ENCODE results near the gene TSC22D1.
"Not testable (repeated sequence)": the region's sequence is repeated elsewhere in the genome, so short reads cannot be mapped to it uniquely, and the experiment has no call there.

TSC22D1 gene

GRCh38 chr13:44575741-44576350 lies at the start of gene TSC22D1:
TSC22D1 (minus strand) TSS chr13:44576330; CDS start chr13:44576074, 256 bp downstream.
- Mint-ChIP-seq H3K27ac (peak within 1 kb of the TSS; percentile 87), H3K4me1 (ENCODE audit: low read depth) (peaks cover 52% of the 10 kb centered on the region), H3K4me3 (peak within 1 kb of the TSS; percentile 92), H3K9me3 (ENCODE audit: low read depth) (no peaks in the 10 kb centered on the region), H3K27me3 (no peaks in the 10 kb centered on the region), H3K36me3 (peaks cover 2% of the 10 kb centered on the region)

GRCh38 chr13:44622708-44623107 lies 46.6 kb upstream of the TSC22D1 start:
- H3K4me1 Mint-ChIP-seq (ENCODE audit: low read depth) = no peaks in the 10 kb centered on the region
- no peak overlapping the region for H3K4me3 Mint-ChIP-seq
- H3K27ac Mint-ChIP-seq = no peak overlapping the region
- no peaks in the 10 kb centered on the region for H3K9me3 Mint-ChIP-seq (ENCODE audit: low read depth)
- H3K36me3 Mint-ChIP-seq = no peaks in the 10 kb centered on the region
- H3K27me3 Mint-ChIP-seq = peaks cover 11% of the 10 kb centered on the region

- H3K27me3 Mint-ChIP-seq = peaks cover 10% of the 10 kb centered on the region
- H3K27ac Mint-ChIP-seq = no peak overlapping the region
- H3K4me3 Mint-ChIP-seq = no peak overlapping the region
Measured at GRCh38 chr13:44622261-44622660, 46.1 kb upstream of the TSC22D1 start.

DNA sequence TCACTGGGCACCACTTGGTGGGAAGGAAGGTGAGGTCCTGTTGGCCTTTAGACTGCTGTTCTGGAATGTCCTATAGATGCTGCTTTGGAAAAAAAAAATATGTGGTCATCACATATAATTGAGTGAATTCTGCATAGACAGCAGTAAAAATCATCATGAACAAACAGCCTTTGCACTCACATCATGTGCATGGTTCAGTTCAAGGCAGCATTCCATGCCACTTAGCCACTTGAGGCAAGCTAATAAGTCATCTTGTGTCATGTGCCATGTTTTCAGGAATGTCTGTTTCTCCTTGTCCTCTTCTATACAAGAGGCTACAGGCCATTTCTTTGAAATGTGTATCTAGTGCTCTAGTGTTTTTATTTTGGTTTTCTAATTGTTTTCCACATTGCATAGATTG lies 43.9 kb upstream of the TSC22D1 start:
- Mint-ChIP-seq H3K36me3 (no peaks in the 10 kb centered on the region), H3K4me3 (no peak overlapping the region), H3K27me3 (peaks cover 3% of the 10 kb centered on the region), H3K4me1 (ENCODE audit: low read depth) (no peaks in the 10 kb centered on the region), H3K27ac (no peak overlapping the region), H3K9me3 (ENCODE audit: low read depth) (no peaks in the 10 kb centered on the region)

More at GRCh38 chr13:44622261-44622660, 46.1 kb upstream of the TSC22D1 start:
- no peaks in the 10 kb centered on the region for H3K36me3 Mint-ChIP-seq
- H3K4me1 Mint-ChIP-seq (ENCODE audit: low read depth) = no peaks in the 10 kb centered on the region
- H3K9me3 Mint-ChIP-seq (ENCODE audit: low read depth) = no peaks in the 10 kb centered on the region

GRCh38 chr13:44619651-44620050 lies 43.5 kb upstream of the TSC22D1 start:
- Mint-ChIP-seq H3K9me3 (ENCODE audit: low read depth) (no peaks in the 10 kb centered on the region), H3K27ac (no peak overlapping the region), H3K27me3 (peaks cover 3% of the 10 kb centered on the region), H3K4me1 (ENCODE audit: low read depth) (no peaks in the 10 kb centered on the region), H3K4me3 (no peak overlapping the region), H3K36me3 (no peaks in the 10 kb centered on the region)

DNA sequence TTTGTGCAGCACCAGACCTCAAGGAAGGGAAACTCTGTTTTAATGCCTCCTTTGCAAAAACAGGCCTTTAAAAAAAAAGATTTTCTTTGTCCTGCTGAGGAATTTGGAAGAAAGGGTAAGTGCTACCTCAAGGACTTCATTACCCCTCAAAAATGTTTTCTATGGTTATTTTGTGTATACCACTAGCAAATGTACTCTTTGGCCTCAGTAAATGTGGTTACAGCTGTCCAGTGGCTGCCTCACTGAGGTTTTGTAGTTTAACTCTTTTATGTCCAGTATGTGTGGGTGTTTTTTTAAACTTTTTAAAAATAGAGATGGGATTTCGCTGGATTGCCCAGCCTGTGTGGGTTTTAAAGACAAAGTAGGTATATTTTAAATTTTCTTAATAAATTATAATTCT lies 42.2 kb upstream of the TSC22D1 start:
- no peaks in the 10 kb centered on the region for H3K9me3 Mint-ChIP-seq (ENCODE audit: low read depth)
- H3K27me3 Mint-ChIP-seq = peaks cover 3% of the 10 kb centered on the region
- no peaks in the 10 kb centered on the region for H3K36me3 Mint-ChIP-seq
- H3K4me1 Mint-ChIP-seq (ENCODE audit: low read depth) = no peaks in the 10 kb centered on the region
- H3K4me3 Mint-ChIP-seq = no peak overlapping the region
- no peak overlapping the region for H3K27ac Mint-ChIP-seq

DNA sequence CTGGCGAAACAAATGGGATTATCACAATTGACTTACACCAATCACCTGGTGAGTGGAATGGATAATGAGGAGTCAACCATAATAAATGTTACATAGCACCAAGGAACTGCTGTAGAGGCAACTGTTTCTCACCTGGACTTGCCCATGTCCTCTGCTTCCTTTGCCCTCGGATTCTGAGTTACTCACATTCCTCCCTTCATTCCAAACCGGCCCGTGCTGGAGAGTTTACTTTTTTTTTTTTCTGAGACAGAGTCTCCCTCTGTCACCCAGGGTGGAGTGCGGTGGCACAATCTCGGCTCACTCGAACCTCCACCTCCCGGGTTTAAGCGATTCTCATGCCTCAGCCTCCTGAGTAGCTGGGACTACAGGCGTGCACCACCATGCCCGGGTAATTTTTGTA lies 41.5 kb upstream of the TSC22D1 start:
- no peak overlapping the region for H3K4me3 Mint-ChIP-seq

GRCh38 chr13:44609137-44609536 lies 33.0 kb upstream of the TSC22D1 start:
- peaks cover 8% of the 10 kb centered on the region for H3K27me3 Mint-ChIP-seq
- peaks cover 2% of the 10 kb centered on the region for H3K36me3 Mint-ChIP-seq
- no peaks in the 10 kb centered on the region for H3K4me1 Mint-ChIP-seq (ENCODE audit: low read depth)
- H3K9me3 Mint-ChIP-seq (ENCODE audit: low read depth) = peaks cover 8% of the 10 kb centered on the region
- no peak overlapping the region for H3K4me3 Mint-ChIP-seq
- H3K27ac Mint-ChIP-seq = no peak overlapping the region

More for the DNA sequence above, 41.5 kb upstream of the TSC22D1 start:
- Mint-ChIP-seq H3K27ac (no peak overlapping the region), H3K9me3 (ENCODE audit: low read depth) (no peaks in the 10 kb centered on the region), H3K36me3 (no peaks in the 10 kb centered on the region), H3K4me1 (ENCODE audit: low read depth) (no peaks in the 10 kb centered on the region), H3K27me3 (peaks cover 3% of the 10 kb centered on the region)

GRCh38 chr13:44605721-44606120 lies 29.6 kb upstream of the TSC22D1 start:
- Mint-ChIP-seq H3K27ac (no peak overlapping the region), H3K4me1 (ENCODE audit: low read depth) (no peaks in the 10 kb centered on the region)

GRCh38 chr13:44605275-44605674 lies 29.1 kb upstream of the TSC22D1 start:
- H3K4me1 Mint-ChIP-seq (ENCODE audit: low read depth) = no peaks in the 10 kb centered on the region
- no peak overlapping the region for H3K4me3 Mint-ChIP-seq
- no peak overlapping the region for H3K27ac Mint-ChIP-seq
- H3K9me3 Mint-ChIP-seq (ENCODE audit: low read depth) = peaks cover 4% of the 10 kb centered on the region
- H3K27me3 Mint-ChIP-seq = peaks cover 6% of the 10 kb centered on the region
- no peaks in the 10 kb centered on the region for H3K36me3 Mint-ChIP-seq

More at GRCh38 chr13:44605721-44606120, 29.6 kb upstream of the TSC22D1 start:
- H3K27me3 Mint-ChIP-seq = peaks cover 7% of the 10 kb centered on the region
- H3K4me3 Mint-ChIP-seq = no peak overlapping the region
- H3K36me3 Mint-ChIP-seq = peaks cover 1% of the 10 kb centered on the region
- H3K9me3 Mint-ChIP-seq (ENCODE audit: low read depth) = peaks cover 7% of the 10 kb centered on the region

GRCh38 chr13:44601586-44601985 lies 25.5 kb upstream of the TSC22D1 start:
- Mint-ChIP-seq H3K36me3 (no peaks in the 10 kb centered on the region), H3K4me3 (no peak overlapping the region), H3K4me1 (ENCODE audit: low read depth) (no peaks in the 10 kb centered on the region), H3K9me3 (ENCODE audit: low read depth) (no peaks in the 10 kb centered on the region), H3K27ac (no peak overlapping the region), H3K27me3 (peaks cover 3% of the 10 kb centered on the region)

DNA sequence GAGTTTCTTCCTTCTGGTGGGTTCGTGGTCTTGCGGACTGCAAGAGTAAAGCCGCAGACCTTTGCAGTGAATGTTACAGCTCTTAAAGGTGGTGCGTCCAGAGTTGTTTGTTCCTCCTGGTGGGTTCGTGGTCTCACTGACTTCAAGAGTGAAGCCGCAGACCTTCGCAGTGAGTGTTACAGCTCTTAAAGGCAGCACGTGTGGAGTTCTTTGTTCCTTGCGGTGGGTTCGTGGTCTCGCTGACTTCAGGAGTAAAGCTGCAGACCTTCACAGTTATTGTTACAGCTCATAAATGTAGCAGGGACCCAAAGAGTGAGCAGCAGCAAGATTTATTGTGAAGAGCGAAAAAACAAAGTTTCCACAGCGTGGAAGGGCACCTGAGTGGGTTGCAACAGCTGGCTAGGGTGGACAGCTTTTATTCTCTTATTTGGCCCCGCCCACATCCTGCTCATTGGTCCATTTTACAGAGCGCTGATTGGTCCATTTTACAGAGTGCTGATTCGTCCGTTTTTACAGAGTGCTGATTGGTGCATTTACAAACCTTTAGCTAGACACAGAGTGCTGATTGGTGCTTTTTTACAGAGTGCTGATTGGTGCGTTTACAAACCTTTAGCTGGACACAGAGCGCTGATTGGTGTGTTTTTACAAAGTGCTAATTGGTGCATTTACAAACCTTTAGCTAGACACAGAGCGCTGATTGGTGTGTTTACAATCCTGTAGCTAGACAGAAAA lies 17.9 kb upstream of the TSC22D1 start:
- H3K27me3 Mint-ChIP-seq = peaks cover 17% of the 10 kb centered on the region
- H3K4me3 Mint-ChIP-seq; H3K4me1 Mint-ChIP-seq (ENCODE audit: low read depth); H3K9me3 Mint-ChIP-seq (ENCODE audit: low read depth); H3K36me3 Mint-ChIP-seq; H3K27ac Mint-ChIP-seq: not testable (repeated sequence)

GRCh38 chr13:44592216-44592847 lies 16.2 kb upstream of the TSC22D1 start:
- Mint-ChIP-seq H3K4me1 (ENCODE audit: low read depth) (no peaks in the 10 kb centered on the region), H3K9me3 (ENCODE audit: low read depth) (no peaks in the 10 kb centered on the region), H3K27me3 (peaks cover 17% of the 10 kb centered on the region), H3K27ac (no peak overlapping the region), H3K36me3 (no peaks in the 10 kb centered on the region), H3K4me3 (no peak overlapping the region)

DNA sequence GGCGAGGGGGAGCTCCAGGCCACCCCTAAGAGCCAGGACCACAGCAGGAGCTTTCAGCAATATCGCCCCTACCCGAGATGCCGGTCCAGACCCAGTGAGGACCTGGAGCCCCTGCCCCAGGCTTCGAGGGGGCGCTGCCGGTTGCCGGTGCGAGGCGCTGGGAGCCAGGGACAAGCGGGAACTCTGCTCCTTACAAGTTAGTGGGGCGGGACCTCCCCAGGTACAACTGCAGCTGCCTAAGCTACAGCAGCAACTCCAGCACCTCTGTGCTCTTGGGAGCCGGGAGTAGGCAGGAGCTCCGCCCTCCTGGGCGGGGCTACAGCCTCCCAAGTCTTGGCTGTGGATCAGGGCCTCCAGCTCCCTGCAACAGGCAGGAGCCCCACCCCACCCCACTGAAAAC lies 15.2 kb upstream of the TSC22D1 start:
- peaks cover 17% of the 10 kb centered on the region for H3K27me3 Mint-ChIP-seq
- no peak overlapping the region for H3K4me3 Mint-ChIP-seq
- H3K9me3 Mint-ChIP-seq (ENCODE audit: low read depth) = no peaks in the 10 kb centered on the region
- H3K27ac Mint-ChIP-seq = no peak overlapping the region
- H3K4me1 Mint-ChIP-seq (ENCODE audit: low read depth) = no peaks in the 10 kb centered on the region
- no peaks in the 10 kb centered on the region for H3K36me3 Mint-ChIP-seq

GRCh38 chr13:44583137-44583536 lies 7.0 kb upstream of the TSC22D1 start:
- Mint-ChIP-seq H3K36me3 (no peaks in the 10 kb centered on the region), H3K9me3 (ENCODE audit: low read depth) (no peaks in the 10 kb centered on the region), H3K27me3 (no peaks in the 10 kb centered on the region), H3K27ac (no peak overlapping the region), H3K4me3 (no peak overlapping the region), H3K4me1 (ENCODE audit: low read depth) (peaks cover 5% of the 10 kb centered on the region)

Data from activated naive CD8-positive, alpha-beta T cell (primary cell).